K562 (cell line): Measurements from ENCODE around the gene OTOR. TPM values are rescaled to one million over a fixed set of nuclear protein-coding genes. Genes with fewer than 3 reads are reported as not detected.

Source experiments
- ATAC-seq: fragments of 200-7000 bp; cut with Tn5 transposase; 3 replicates; pipeline ENCODE4 v1.9.1; 2020; ENCODE audit warnings: moderate library complexity
- BruUV-seq: library from RNA; stranded (reverse); fragments of 400-500 nt; replicated peaks from 2 replicates; lab custom pipeline; 2021; lab: Mats Ljungman, UMichigan
- CTCF ChIA-PET: fragments of 300-600 bp; formaldehyde crosslinking; extraction: SDS; loops from one replicate; lab custom pipeline; 2021; ENCODE audit warnings: low intra/inter-chr PET ratio; lab: Yijun Ruan, JAX
- POLR2A ChIA-PET: fragments of 300-600, 350-650 bp; sonication (Branson Sonifier 250); formaldehyde crosslinking; extraction: SDS; loops from one replicate; lab custom pipeline; 2021; ENCODE audit warnings: antibody characterized with exemption, inconsistent platforms; lab: Yijun Ruan, JAX
- DNase-seq, 4 experiments: peaks; one replicate each; pipeline versions ENCODE4 v3.0.0 to v3.0.0-alpha.2; 2011 to 2018; ENCODE audit warnings: low spot score in 3 of 4, mixed read lengths in 3 of 4; ENCODE audit errors: extremely low read depth in 1 of 4
- FAIRE-seq: peaks from 2 replicates; lab custom pipeline; 2011; peaks lifted over from hg19 to GRCh38; lab: Jason Lieb, UNC
- H2AFZ ChIP-seq: 2 replicates; pipeline ENCODE4 v1.6.0; 2011; ENCODE audit warnings: low read depth, low read length, control low read depth, inconsistent platforms
- H3K27ac ChIP-seq: fragments of 200-600 bp; 3 replicates; pipeline ENCODE4 v1.8.0; 2011; ENCODE audit warnings: low read depth, mild to moderate bottlenecking, control low read depth, inconsistent platforms, low read length, moderate library complexity, mixed read lengths; ENCODE audit errors: extremely low read depth
- H3K27me3 ChIP-seq, 2 experiments: fragments of 300-600 bp in 1 of 2; 2 replicates in 1 of 2; 3 replicates in 1 of 2; pipeline versions ENCODE4 v1.6.0 to v1.8.0; 2011; ENCODE audit warnings: inconsistent platforms in 2 of 2, low read length in 2 of 2, mild to moderate bottlenecking in 1 of 2, mixed read lengths in 1 of 2, moderate library complexity in 1 of 2; ENCODE audit not compliant: control insufficient read depth in 2 of 2, insufficient read depth in 2 of 2
- H3K36me3 ChIP-seq: fragments of 300-600 bp; 3 replicates; pipeline ENCODE4 v1.8.0; 2011; ENCODE audit warnings: mild to moderate bottlenecking, low read length, inconsistent platforms; ENCODE audit not compliant: control insufficient read depth, insufficient read depth
- H3K4me1 ChIP-seq, 2 experiments: fragments of 200-600 bp in 1 of 2; replicated peaks in 1 of 2; 2 replicates in 1 of 2; 3 replicates in 1 of 2; pipeline versions ENCODE4 v1.5.1 to v1.8.0; 2011; ENCODE audit warnings: inconsistent platforms in 2 of 2, low read length in 2 of 2, mild to moderate bottlenecking in 1 of 2, mixed read lengths in 1 of 2, moderate library complexity in 1 of 2; ENCODE audit not compliant: control insufficient read depth in 2 of 2, insufficient read depth in 2 of 2
- H3K4me2 ChIP-seq: 2 replicates; pipeline ENCODE4 v1.6.1; 2011; ENCODE audit warnings: low read length, control low read depth, inconsistent platforms, mixed read lengths; ENCODE audit not compliant: insufficient read depth
- H3K4me3 ChIP-seq: fragments of 200-600 bp; sonication (generic), shearing (Covaris generic); 2 replicates; pipeline ENCODE4 v1.5.1; 2016; ENCODE audit warnings: control low read depth, inconsistent platforms
- H3K79me2 ChIP-seq: fragments of 200-600 bp; 3 replicates; pipeline ENCODE4 v1.8.0; 2011; ENCODE audit warnings: low read length, inconsistent platforms; ENCODE audit not compliant: control insufficient read depth, insufficient read depth
- H3K9ac ChIP-seq, 2 experiments: 2 replicates each; pipeline versions ENCODE4 v1.6.0 to v1.6.1; 2011; ENCODE audit warnings: low read depth in 2 of 2, low read length in 2 of 2, control low read depth in 1 of 2, inconsistent platforms in 1 of 2, mild to moderate bottlenecking in 1 of 2, mixed read lengths in 1 of 2; ENCODE audit not compliant: insufficient read depth in 1 of 2
- H3K9me1 ChIP-seq: one replicate; pipeline ENCODE4 v1.6.0; 2011; ENCODE audit warnings: inconsistent platforms, mild to moderate bottlenecking, low read length, moderate library complexity; ENCODE audit not compliant: control insufficient read depth, insufficient read depth
- H3K9me3 ChIP-seq: replicated peaks from 2 replicates; pipeline ENCODE4 v1.5.1; 2011; ENCODE audit warnings: low read depth, low read length, inconsistent platforms; ENCODE audit not compliant: control insufficient read depth, insufficient read depth
- H4K20me1 ChIP-seq: replicated peaks from 2 replicates; pipeline ENCODE4 v1.6.1; 2011; ENCODE audit warnings: low read length, inconsistent platforms, mixed read lengths; ENCODE audit not compliant: control insufficient read depth, insufficient read depth
- C11orf30 ChIP-seq: fragments of 450-650 bp; IDR thresholded peaks from 2 replicates; pipeline ENCODE4 v1.6.1; 2016; ENCODE audit warnings: low read depth, mild to moderate bottlenecking
- CHCHD3 ChIP-seq: fragments of 250-450 bp; sonication (Bioruptor Pico); IDR thresholded peaks from 2 replicates; pipeline ENCODE4 v2.1.2; 2022; ENCODE audit warnings: mild to moderate bottlenecking
- CXXC5 ChIP-seq: fragments of 250-450 bp; sonication (Bioruptor Pico); IDR thresholded peaks from 2 replicates; pipeline ENCODE4 v1.8.0; 2022; ENCODE audit warnings: inconsistent platforms, mild to moderate bottlenecking, moderate library complexity
- FOXP1 ChIP-seq: sonication (generic); formaldehyde crosslinking; IDR thresholded peaks from 2 replicates; pipeline ENCODE4 v1.8.0; 2022; ENCODE audit warnings: mild to moderate bottlenecking, missing genetic modification reagents
- KDM4B ChIP-seq, 2 experiments: fragments of 450-650 bp in 1 of 2; sonication (generic) in 1 of 2; IDR thresholded peaks; 2 replicates each; pipeline ENCODE4 v1.6.1; 2016 to 2017; ENCODE audit warnings: borderline replicate concordance in 2 of 2, antibody characterized with exemption in 1 of 2, low read depth in 1 of 2, mild to moderate bottlenecking in 1 of 2
- NELFE ChIP-seq: IDR thresholded peaks from 2 replicates; pipeline ENCODE4 v1.6.1; 2011; ENCODE audit warnings: mild to moderate bottlenecking; ENCODE audit not compliant: insufficient read depth, insufficient read length
- SUPT5H ChIP-seq: fragments of 450-650 bp; IDR thresholded peaks from 2 replicates; pipeline ENCODE4 v1.6.1; 2016
- TEAD4 ChIP-seq, 2 experiments: sonication (generic) in 1 of 2; formaldehyde crosslinking in 1 of 2; IDR thresholded peaks; 2 replicates each; pipeline versions ENCODE4 v1.6.1 to v1.8.0; 2012 to 2022; ENCODE audit warnings: borderline replicate concordance in 1 of 2, inconsistent platforms in 1 of 2, low read length in 1 of 2, mild to moderate bottlenecking in 1 of 2, missing genetic modification reagents in 1 of 2
- TGIF2 ChIP-seq: sonication (generic); formaldehyde crosslinking; IDR thresholded peaks from 2 replicates; pipeline ENCODE4 v1.8.1; 2022; ENCODE audit warnings: mild to moderate bottlenecking, missing genetic modification reagents, moderate library complexity
- ZNF23 ChIP-seq: fragments of 250-450 bp; sonication (Bioruptor Pico); IDR thresholded peaks from 2 replicates; pipeline ENCODE4 v1.4.0; 2020; ENCODE audit warnings: mild to moderate bottlenecking
- WGBS: fragments of 100-300 bp; shearing (Covaris generic); methylation state at CpG from one replicate; pipeline ENCODE4 v1.1.6; 2016; ENCODE audit warnings: low coverage, mixed read lengths; ENCODE audit not compliant: insufficient coverage; ENCODE audit errors: missing lambda C conversion rate; 5-methylcytosine and 5-hydroxymethylcytosine counted together
- in situ Hi-C: fragments of 300-500 bp; cut with MboI; formaldehyde crosslinking; loops from 4 replicates; pipeline ENCODE4 v1.15.0; 2018; ENCODE audit warnings: inconsistent platforms, mixed read lengths
- intact Hi-C: fragments of 100-400 bp; cut with micrococcal nuclease; formaldehyde crosslinking; loops from 2 replicates; pipeline ENCODE4 v1.14.2; 2022
- polyA plus RNA-seq, 8 experiments: library from polyadenylated mRNA; depleted of rRNA in 4 of 8; stranded (reverse) in 5 of 8; unstranded in 3 of 8; fragments of >200 nt; fragmentation: Nextera tagmentation in 2 of 8; fragmentation: Illumina TruSeq in 1 of 8; extraction: Ambion mirVana in 2 of 8; extraction: Trizol in 1 of 8; gene quantifications; 2 replicates each; pipeline versions ENCODE4 v1.2.1 to v1.2.3, GENCODE V29; 2011 to 2014; ENCODE audit warnings: inconsistent platforms in 1 of 8, missing spikeins in 1 of 8
- total RNA-seq, 7 experiments: library from RNA; depleted of rRNA in 6 of 7; stranded (reverse); fragments of >200 nt in 6 of 7; fragmentation: Illumina TruSeq in 2 of 7; extraction: Trizol in 2 of 7; gene quantifications; 2 replicates each; pipeline versions ENCODE4 v1.2.1 to v1.2.3, GENCODE V29; 2011 to 2021; ENCODE audit warnings: low replicate concordance in 1 of 7
- TF ChIP-seq, protein P1 (sequence below): fragments of 250-450 bp; sonication (Bioruptor Pico); IDR thresholded peaks from 2 replicates; pipeline ENCODE4 v1.8.0; 2022; ENCODE audit warnings: moderate library complexity, mild to moderate bottlenecking, inconsistent platforms
- TF ChIP-seq, protein P2 (sequence below): fragments of 200-800 bp; sonication (Bioruptor generic); IDR thresholded peaks from 2 replicates; pipeline ENCODE4 v1.6.1; 2016; ENCODE audit warnings: missing genetic modification characterization, missing compliant biosample characterization

Gene OTOR
- total and polyA plus RNA-seq, 9 of the 15 experiments (the other 6 are each of a cell fraction or from before 2014, with no cell fraction given): not detected

DNA sequence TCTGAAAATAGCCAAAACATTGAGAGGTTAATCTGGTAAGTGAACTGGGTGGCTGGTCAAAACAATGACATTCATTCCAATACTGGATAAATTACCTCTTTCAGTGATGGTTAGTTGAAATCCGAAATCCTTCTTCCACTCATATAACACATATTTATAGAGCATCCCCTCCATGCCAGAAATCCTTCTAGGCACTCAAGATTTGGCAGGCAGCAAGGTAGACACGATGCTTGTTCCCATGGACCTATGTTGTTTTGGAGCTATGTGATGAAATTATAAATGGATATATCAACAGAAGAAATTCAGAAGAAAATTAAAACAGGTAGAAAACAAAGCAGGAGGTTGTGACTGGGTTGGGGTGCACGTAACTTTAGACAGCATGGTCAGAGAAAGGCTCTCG lies 44.6 kb upstream of the OTOR start:
- in situ Hi-C loops (no loop called here), intact Hi-C loops (no loop called here)
- ATAC-seq (no peak), DNase-seq (no peak), FAIRE-seq (no peak)
- Histone ChIP-seq H3K4me2 (no peak overlapping the region), H3K9ac (no peak overlapping the region), H3K4me3 (no peak overlapping the region), H3K36me3 (no peaks in the 10 kb centered on the region), H3K27me3 (no peaks in the 10 kb centered on the region), H3K9me3 (no peaks in the 10 kb centered on the region), H3K79me2 (no peaks in the 10 kb centered on the region), H2AFZ (no peak overlapping the region), H3K9me1 (no peaks in the 10 kb centered on the region), H3K27ac (no peak overlapping the region), H4K20me1 (no peaks in the 10 kb centered on the region), H3K4me1 (no peaks in the 10 kb centered on the region)
- 2% methylated on average over 4 of the region's 4 CpGs for WGBS
- CTCF ChIA-PET: no interaction called here
- POLR2A ChIA-PET: no interaction called here
- no TSS peak for BruUV-seq
- TF ChIP-seq CHCHD3: no peak
- TF ChIP-seq ZNF23 (CRISPR knock-in tag): no peak
- no peak for TF ChIP-seq SUPT5H
- TF ChIP-seq, protein P1, sequence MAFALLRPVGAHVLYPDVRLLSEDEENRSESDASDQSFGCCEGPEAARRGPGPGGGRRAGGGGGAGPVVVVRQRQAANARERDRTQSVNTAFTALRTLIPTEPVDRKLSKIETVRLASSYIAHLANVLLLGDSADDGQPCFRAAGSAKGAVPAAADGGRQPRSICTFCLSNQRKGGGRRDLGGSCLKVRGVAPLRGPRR (CRISPR knock-in tag): no peak
- TF ChIP-seq TEAD4 (IDR thresholded peaks at IDR 0.05; ENCODE audit: low read length): no peak
- TF ChIP-seq TEAD4 (CRISPR knock-in tag; IDR thresholded peaks at IDR 0.05; ENCODE audit: borderline replicate concordance): no peak
- no peak for TF ChIP-seq CXXC5 (CRISPR knock-in tag)
- no peak for TF ChIP-seq TGIF2 (CRISPR knock-in tag)
- TF ChIP-seq C11orf30: no peak
- TF ChIP-seq NELFE: no peak
- TF ChIP-seq, protein P2, sequence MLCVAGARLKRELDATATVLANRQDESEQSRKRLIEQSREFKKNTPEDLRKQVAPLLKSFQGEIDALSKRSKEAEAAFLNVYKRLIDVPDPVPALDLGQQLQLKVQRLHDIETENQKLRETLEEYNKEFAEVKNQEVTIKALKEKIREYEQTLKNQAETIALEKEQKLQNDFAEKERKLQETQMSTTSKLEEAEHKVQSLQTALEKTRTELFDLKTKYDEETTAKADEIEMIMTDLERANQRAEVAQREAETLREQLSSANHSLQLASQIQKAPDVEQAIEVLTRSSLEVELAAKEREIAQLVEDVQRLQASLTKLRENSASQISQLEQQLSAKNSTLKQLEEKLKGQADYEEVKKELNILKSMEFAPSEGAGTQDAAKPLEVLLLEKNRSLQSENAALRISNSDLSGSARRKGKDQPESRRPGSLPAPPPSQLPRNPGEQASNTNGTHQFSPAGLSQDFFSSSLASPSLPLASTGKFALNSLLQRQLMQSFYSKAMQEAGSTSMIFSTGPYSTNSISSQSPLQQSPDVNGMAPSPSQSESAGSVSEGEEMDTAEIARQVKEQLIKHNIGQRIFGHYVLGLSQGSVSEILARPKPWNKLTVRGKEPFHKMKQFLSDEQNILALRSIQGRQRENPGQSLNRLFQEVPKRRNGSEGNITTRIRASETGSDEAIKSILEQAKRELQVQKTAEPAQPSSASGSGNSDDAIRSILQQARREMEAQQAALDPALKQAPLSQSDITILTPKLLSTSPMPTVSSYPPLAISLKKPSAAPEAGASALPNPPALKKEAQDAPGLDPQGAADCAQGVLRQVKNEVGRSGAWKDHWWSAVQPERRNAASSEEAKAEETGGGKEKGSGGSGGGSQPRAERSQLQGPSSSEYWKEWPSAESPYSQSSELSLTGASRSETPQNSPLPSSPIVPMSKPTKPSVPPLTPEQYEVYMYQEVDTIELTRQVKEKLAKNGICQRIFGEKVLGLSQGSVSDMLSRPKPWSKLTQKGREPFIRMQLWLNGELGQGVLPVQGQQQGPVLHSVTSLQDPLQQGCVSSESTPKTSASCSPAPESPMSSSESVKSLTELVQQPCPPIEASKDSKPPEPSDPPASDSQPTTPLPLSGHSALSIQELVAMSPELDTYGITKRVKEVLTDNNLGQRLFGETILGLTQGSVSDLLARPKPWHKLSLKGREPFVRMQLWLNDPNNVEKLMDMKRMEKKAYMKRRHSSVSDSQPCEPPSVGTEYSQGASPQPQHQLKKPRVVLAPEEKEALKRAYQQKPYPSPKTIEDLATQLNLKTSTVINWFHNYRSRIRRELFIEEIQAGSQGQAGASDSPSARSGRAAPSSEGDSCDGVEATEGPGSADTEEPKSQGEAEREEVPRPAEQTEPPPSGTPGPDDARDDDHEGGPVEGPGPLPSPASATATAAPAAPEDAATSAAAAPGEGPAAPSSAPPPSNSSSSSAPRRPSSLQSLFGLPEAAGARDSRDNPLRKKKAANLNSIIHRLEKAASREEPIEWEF (CRISPR knock-in tag): no peak
- no peak for TF ChIP-seq KDM4B (IDR thresholded peaks at IDR 0.05; ENCODE audit: borderline replicate concordance in 2 of 2, low read depth in 1 of 2)
- TF ChIP-seq FOXP1 (CRISPR knock-in tag): no peak
